CD14-positive monocyte (primary cell): ENCODE results near the gene ARHGAP21. TPM values are rescaled to one million over a fixed set of nuclear protein-coding genes. Genes with fewer than 3 reads are reported as not detected.
"Not testable (repeated sequence)": the region's sequence is repeated elsewhere in the genome, so short reads cannot be mapped to it uniquely, and the experiment has no call there.

Source experiments
- DNase-seq, 3 donors: peaks; one replicate each; pipeline ENCODE4 v3.0.0-alpha.2; 2011 to 2022
- H2AFZ ChIP-seq: 2 replicates; pipeline ENCODE4 v1.6.0; 2012; ENCODE audit warnings: mild to moderate bottlenecking, low read depth, low read length, inconsistent platforms; ENCODE audit not compliant: insufficient read depth, poor library complexity, severe bottlenecking
- H3K27ac ChIP-seq, 2 donors: 1 replicate in 1 of 2; 2 replicates in 1 of 2; pipeline ENCODE4 v1.5.1; 2012 to 2013; ENCODE audit warnings: low read length in 2 of 2, control low read depth in 1 of 2, inconsistent platforms in 1 of 2, low read depth in 1 of 2, mild to moderate bottlenecking in 1 of 2
- H3K27me3 ChIP-seq, 2 donors: one replicate each; pipeline versions ENCODE4 v1.6.0 to v1.6.1; 2011 to 2013; ENCODE audit warnings: low read length in 2 of 2; ENCODE audit not compliant: control insufficient read depth in 2 of 2, insufficient read depth in 2 of 2
- H3K36me3 ChIP-seq, 2 donors: replicated peaks in 1 of 2; 1 replicate in 1 of 2; 2 replicates in 1 of 2; pipeline versions ENCODE4 v1.5.1 to v1.6.1; 2012 to 2013; ENCODE audit warnings: low read length in 2 of 2, control low read depth in 1 of 2, inconsistent platforms in 1 of 2, mild to moderate bottlenecking in 1 of 2; ENCODE audit not compliant: insufficient read depth in 2 of 2, control insufficient read depth in 1 of 2
- H3K4me1 ChIP-seq, 2 donors: 1 replicate in 1 of 2; 2 replicates in 1 of 2; pipeline versions ENCODE4 v1.5.1 to v1.6.1; 2012 to 2013; ENCODE audit warnings: low read length in 2 of 2, control low read depth in 1 of 2, inconsistent platforms in 1 of 2, mild to moderate bottlenecking in 1 of 2, moderate library complexity in 1 of 2; ENCODE audit not compliant: insufficient read depth in 2 of 2, control insufficient read depth in 1 of 2
- H3K4me2 ChIP-seq: replicated peaks from 2 replicates; pipeline ENCODE3; 2012; ENCODE audit warnings: low read length, moderate library complexity, mild to moderate bottlenecking; ENCODE audit not compliant: poor library complexity, severe bottlenecking; ENCODE audit errors: extremely low read depth
- H3K4me3 ChIP-seq, 3 experiments: fragments of 200-600 bp in 1 of 3; sonication (generic) in 1 of 3; replicated peaks in 1 of 3; 1 replicate in 2 of 3; 2 replicates in 1 of 3; pipeline ENCODE4 v1.5.1; 2011 to 2013; ENCODE audit warnings: low read length in 3 of 3, mild to moderate bottlenecking in 3 of 3, control low read depth in 2 of 3, low read depth in 2 of 3, inconsistent platforms in 1 of 3, moderate library complexity in 1 of 3
- H3K79me2 ChIP-seq: 2 replicates; pipeline ENCODE4 v1.6.0; 2012; ENCODE audit warnings: mild to moderate bottlenecking, control low read depth, inconsistent platforms, low read length, moderate library complexity; ENCODE audit not compliant: insufficient read depth
- H3K9ac ChIP-seq: 2 replicates; pipeline ENCODE4 v1.6.0; 2017; ENCODE audit warnings: low read length, mild to moderate bottlenecking; ENCODE audit not compliant: insufficient read depth, poor library complexity, severe bottlenecking
- H3K9me3 ChIP-seq, 2 donors: replicated peaks in 1 of 2; 1 replicate in 1 of 2; 2 replicates in 1 of 2; pipeline versions ENCODE4 v1.5.1 to v1.6.1; 2012 to 2013; ENCODE audit warnings: low read length in 2 of 2, control low read depth in 1 of 2; ENCODE audit not compliant: control insufficient read depth in 1 of 2, insufficient read depth in 1 of 2
- H4K20me1 ChIP-seq: 2 replicates; pipeline ENCODE4 v1.6.0; 2012; ENCODE audit warnings: mild to moderate bottlenecking, low read length, control low read depth, moderate library complexity; ENCODE audit not compliant: insufficient read depth
- H3K27ac Mint-ChIP-seq, 7 donors: one replicate each; pipeline ENCODE4 v1.8.0; 2020; ENCODE audit warnings: mild to moderate bottlenecking in 7 of 7, mixed read lengths in 7 of 7, moderate library complexity in 6 of 7, inconsistent platforms in 2 of 7
- H3K27me3 Mint-ChIP-seq, 3 donors: one replicate each; pipeline ENCODE4 v1.8.0; 2021 to 2022; ENCODE audit warnings: low read depth in 3 of 3, mild to moderate bottlenecking in 3 of 3, mixed read lengths in 3 of 3, moderate library complexity in 3 of 3, inconsistent platforms in 1 of 3
- H3K36me3 Mint-ChIP-seq, 2 donors: one replicate each; pipeline ENCODE4 v1.8.0; 2020; ENCODE audit warnings: mixed read lengths in 2 of 2, inconsistent platforms in 1 of 2, mild to moderate bottlenecking in 1 of 2
- H3K4me1 Mint-ChIP-seq: one replicate; pipeline ENCODE4 v1.8.0; 2020; ENCODE audit warnings: mild to moderate bottlenecking, mixed read lengths
- H3K4me3 Mint-ChIP-seq, 2 donors: one replicate each; pipeline ENCODE4 v1.8.0; 2020; ENCODE audit warnings: mild to moderate bottlenecking in 2 of 2, mixed read lengths in 2 of 2, moderate library complexity in 1 of 2
- H3K9me3 Mint-ChIP-seq, 7 donors: one replicate each; pipeline ENCODE4 v1.8.0; 2020 to 2022; ENCODE audit warnings: mixed read lengths in 7 of 7, mild to moderate bottlenecking in 6 of 7, moderate library complexity in 6 of 7, inconsistent platforms in 2 of 7
- CTCF ChIP-seq: fragments of 200-600 bp; IDR thresholded peaks from one replicate; pipeline ENCODE4 v1.8.0; 2022; ENCODE audit warnings: antibody characterized with exemption, mild to moderate bottlenecking
- WGBS: methylation state at CpG from one replicate; pipeline ENCODE4 v1.1.5; 2013; ENCODE audit warnings: missing lambda C conversion rate; ENCODE audit not compliant: insufficient coverage; 5-methylcytosine and 5-hydroxymethylcytosine counted together
- intact Hi-C, 2 donors: fragments of 100-400 bp; cut with micrococcal nuclease; formaldehyde crosslinking; loops; one replicate each; pipeline versions ENCODE4 v1.15.0 to v1.15.1; 2023
- polyA plus RNA-seq, 3 donors: library from polyadenylated mRNA; depleted of rRNA in 1 of 3; unstranded in 2 of 3; stranded (reverse) in 1 of 3; fragments of 300-500 nt in 2 of 3; fragments of >200 nt in 1 of 3; fragmentation: Illumina TruSeq in 2 of 3; gene quantifications; 1 replicate in 2 of 3; 2 replicates in 1 of 3; pipeline ENCODE4 v1.2.3, GENCODE V29; 2012 to 2021

ARHGAP21 gene
- polyA plus RNA-seq, 3 donors = 2.1 to 20.0 (median 3.4) TPM

GRCh38 chr10:24661376-24661775 is 62.3 kb downstream of the ARHGAP21 start:
- Histone ChIP-seq H3K4me2 (no peak overlapping the region), H3K27me3 (no peaks in the 10 kb centered on the region), H3K36me3 (no peaks in the 10 kb centered on the region), H4K20me1 (no peaks in the 10 kb centered on the region), H3K9me3 (no peaks in the 10 kb centered on the region), H3K9ac (no peak overlapping the region), H2AFZ (no peak overlapping the region), H3K4me3 (no peak overlapping the region), H3K27ac (no peak overlapping the region), H3K79me2 (no peaks in the 10 kb centered on the region), H3K4me1 (no peaks in the 10 kb centered on the region)
- peaks cover 12 to 16% of the 10 kb centered on the region in 2 donors for H3K36me3 Mint-ChIP-seq
- DNase-seq = no peak
- no CpG with 5 or more reads among the region's 2 CpGs for WGBS
- no peaks in the 10 kb centered on the region for H3K4me1 Mint-ChIP-seq
- no peaks in the 10 kb centered on the region for H3K27me3 Mint-ChIP-seq
- TF ChIP-seq CTCF = no peak
- no peak overlapping the region for H3K4me3 Mint-ChIP-seq
- intact Hi-C loops = no loop called here
- H3K27ac Mint-ChIP-seq = no peak overlapping the region
- H3K9me3 Mint-ChIP-seq = peaks cover 0 to 4% (median 2%) of the 10 kb centered on the region in 7 donors

GRCh38 chr10:24658319-24658718 is 65.4 kb downstream of the ARHGAP21 start:
- H3K4me3 Mint-ChIP-seq, H3K9me3 ChIP-seq, DNase-seq, H3K79me2 ChIP-seq, H3K36me3 Mint-ChIP-seq, H3K4me3 ChIP-seq, H3K36me3 ChIP-seq, H2AFZ ChIP-seq, intact Hi-C loops, H3K27ac Mint-ChIP-seq, H4K20me1 ChIP-seq, H3K4me1 Mint-ChIP-seq, H3K9me3 Mint-ChIP-seq, H3K27me3 Mint-ChIP-seq, H3K9ac ChIP-seq, H3K4me1 ChIP-seq, H3K27ac ChIP-seq, H3K4me2 ChIP-seq, H3K27me3 ChIP-seq: not testable (repeated sequence)
- no CpG with 5 or more reads among the region's 4 CpGs for WGBS

- H3K9ac ChIP-seq, H3K79me2 ChIP-seq, H3K27ac ChIP-seq, H3K4me2 ChIP-seq, H3K27ac Mint-ChIP-seq, H3K36me3 Mint-ChIP-seq, H3K27me3 ChIP-seq, H3K4me1 Mint-ChIP-seq, H3K9me3 ChIP-seq, H3K4me3 ChIP-seq, DNase-seq, H3K9me3 Mint-ChIP-seq, intact Hi-C loops, H3K36me3 ChIP-seq, H4K20me1 ChIP-seq, H3K4me1 ChIP-seq, H3K4me3 Mint-ChIP-seq, H2AFZ ChIP-seq, H3K27me3 Mint-ChIP-seq: not testable (repeated sequence)
- WGBS = no CpG with 5 or more reads among the region's 33 CpGs
These were observed 67.4 kb downstream of the ARHGAP21 start for GRCh38 chr10:24656326-24656725.
